DOHH2 (cell line): ENCODE measurements around the gene FBXO42.
"Not testable (repeated sequence)": the region's sequence is repeated elsewhere in the genome, so short reads cannot be mapped to it uniquely, and the experiment has no call there.

ENCODE experiments used
- H3F3A ChIP-seq: fragments of 200-600 bp; sonication (generic), shearing (Covaris generic); 2 replicates; pipeline ENCODE4 v1.6.0; 2016; ENCODE audit warnings: antibody characterized with exemption, mild to moderate bottlenecking; ENCODE audit not compliant: control insufficient read depth, insufficient read depth
- H3K27ac ChIP-seq: fragments of 200-600 bp; sonication (generic); 2 replicates; pipeline ENCODE4 v1.5.1; 2014; ENCODE audit warnings: low read depth, mild to moderate bottlenecking, low read length, moderate library complexity
- H3K27me3 ChIP-seq: fragments of 200-600 bp; sonication (generic); 2 replicates; pipeline ENCODE4 v1.6.1; 2014; ENCODE audit warnings: mild to moderate bottlenecking, low read length, mixed read lengths; ENCODE audit not compliant: control insufficient read depth
- H3K36me3 ChIP-seq: fragments of 200-600 bp; sonication (generic); 2 replicates; pipeline ENCODE4 v1.6.1; 2014; ENCODE audit warnings: mild to moderate bottlenecking, low read length, moderate library complexity, mixed read lengths; ENCODE audit not compliant: control insufficient read depth
- H3K4me1 ChIP-seq: fragments of 200-600 bp; sonication (generic); 2 replicates; pipeline ENCODE4 v1.6.1; 2014; ENCODE audit warnings: mild to moderate bottlenecking, low read length, mixed read lengths; ENCODE audit not compliant: control insufficient read depth
- H3K4me2 ChIP-seq: fragments of 200-600 bp; sonication (generic); 2 replicates; pipeline ENCODE4 v1.6.0; 2014; ENCODE audit warnings: mild to moderate bottlenecking, low read length, moderate library complexity
- H3K4me3 ChIP-seq: fragments of 200-600 bp; sonication (generic); 2 replicates; pipeline ENCODE4 v1.5.1; 2014; ENCODE audit warnings: mild to moderate bottlenecking, low read length, mixed read lengths
- H3K79me2 ChIP-seq: fragments of 200-600 bp; sonication (generic); 2 replicates; pipeline ENCODE4 v1.6.1; 2014; ENCODE audit warnings: mild to moderate bottlenecking, low read length, mixed read lengths; ENCODE audit not compliant: control insufficient read depth
- H3K9me2 ChIP-seq: fragments of 200-600 bp; sonication (generic); replicated peaks from 2 replicates; pipeline ENCODE4 v1.6.1; 2014; ENCODE audit warnings: mild to moderate bottlenecking, low read length, mixed read lengths; ENCODE audit not compliant: control insufficient read depth
- H3K9me3 ChIP-seq: fragments of 200-600 bp; sonication (generic); 2 replicates; pipeline ENCODE4 v1.6.1; 2014; ENCODE audit warnings: antibody characterized with exemption, low read length, mixed read lengths; ENCODE audit not compliant: control insufficient read depth, insufficient read depth
- H4K20me1 ChIP-seq: fragments of 200-600 bp; sonication (generic); 2 replicates; pipeline ENCODE4 v1.6.0; 2014; ENCODE audit warnings: low read depth, mild to moderate bottlenecking, antibody characterized with exemption, low read length, moderate library complexity; ENCODE audit not compliant: control insufficient read depth, insufficient read depth
- EZH2phosphoT487 ChIP-seq: fragments of 200-600 bp; sonication (generic); IDR thresholded peaks from 2 replicates; pipeline ENCODE4 v1.6.1; 2017; ENCODE audit warnings: borderline replicate concordance, mild to moderate bottlenecking, antibody characterized with exemption, low read length, moderate library complexity, mixed read lengths
- TF ChIP-seq, protein P1 (sequence below): fragments of 200-600 bp; sonication (generic); IDR thresholded peaks from one replicate; pipeline ENCODE4 v1.5.1; 2014; ENCODE audit warnings: antibody characterized with exemption, mild to moderate bottlenecking, low read depth, low read length; ENCODE audit not compliant: poor library complexity, severe bottlenecking

FBXO42 gene

DNA sequence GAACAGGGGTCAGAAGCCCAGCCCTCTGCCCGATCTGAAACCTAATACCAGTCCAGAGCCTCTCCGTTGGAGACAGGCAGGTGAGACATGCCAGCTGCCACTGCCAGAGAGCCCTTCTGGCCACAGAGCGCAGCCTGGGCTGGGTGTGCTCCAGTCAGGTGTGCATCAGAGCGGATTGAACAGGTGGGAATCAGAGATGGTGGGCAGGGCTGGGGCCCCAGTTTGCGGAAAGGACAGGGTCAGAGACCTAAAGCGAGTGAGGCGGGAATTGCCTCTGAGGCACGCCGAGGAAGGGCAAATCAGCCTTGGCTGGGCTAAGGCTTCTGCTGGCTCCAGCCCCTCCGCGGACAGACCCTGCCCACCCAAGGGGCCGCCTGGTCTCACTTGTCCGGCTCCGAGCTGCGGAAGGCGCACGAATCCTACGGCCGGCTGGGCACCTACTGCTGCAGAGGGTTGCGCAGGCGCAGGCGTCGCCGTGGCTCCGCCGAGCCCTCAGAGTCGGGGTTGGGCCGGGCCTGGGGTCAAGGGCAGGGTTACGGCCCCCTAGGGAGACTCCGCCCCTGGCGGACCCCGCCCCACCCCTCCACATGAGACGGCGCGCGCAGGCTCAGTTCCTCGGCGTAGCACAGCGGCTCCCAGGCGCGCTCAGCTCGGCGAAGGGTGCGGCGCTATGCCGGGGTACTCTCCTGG is 125.6 kb downstream of the FBXO42 start:
- TF ChIP-seq EZH2phosphoT487 = no peak
- TF ChIP-seq, protein P1, sequence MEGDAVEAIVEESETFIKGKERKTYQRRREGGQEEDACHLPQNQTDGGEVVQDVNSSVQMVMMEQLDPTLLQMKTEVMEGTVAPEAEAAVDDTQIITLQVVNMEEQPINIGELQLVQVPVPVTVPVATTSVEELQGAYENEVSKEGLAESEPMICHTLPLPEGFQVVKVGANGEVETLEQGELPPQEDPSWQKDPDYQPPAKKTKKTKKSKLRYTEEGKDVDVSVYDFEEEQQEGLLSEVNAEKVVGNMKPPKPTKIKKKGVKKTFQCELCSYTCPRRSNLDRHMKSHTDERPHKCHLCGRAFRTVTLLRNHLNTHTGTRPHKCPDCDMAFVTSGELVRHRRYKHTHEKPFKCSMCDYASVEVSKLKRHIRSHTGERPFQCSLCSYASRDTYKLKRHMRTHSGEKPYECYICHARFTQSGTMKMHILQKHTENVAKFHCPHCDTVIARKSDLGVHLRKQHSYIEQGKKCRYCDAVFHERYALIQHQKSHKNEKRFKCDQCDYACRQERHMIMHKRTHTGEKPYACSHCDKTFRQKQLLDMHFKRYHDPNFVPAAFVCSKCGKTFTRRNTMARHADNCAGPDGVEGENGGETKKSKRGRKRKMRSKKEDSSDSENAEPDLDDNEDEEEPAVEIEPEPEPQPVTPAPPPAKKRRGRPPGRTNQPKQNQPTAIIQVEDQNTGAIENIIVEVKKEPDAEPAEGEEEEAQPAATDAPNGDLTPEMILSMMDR = no peak

DNA sequence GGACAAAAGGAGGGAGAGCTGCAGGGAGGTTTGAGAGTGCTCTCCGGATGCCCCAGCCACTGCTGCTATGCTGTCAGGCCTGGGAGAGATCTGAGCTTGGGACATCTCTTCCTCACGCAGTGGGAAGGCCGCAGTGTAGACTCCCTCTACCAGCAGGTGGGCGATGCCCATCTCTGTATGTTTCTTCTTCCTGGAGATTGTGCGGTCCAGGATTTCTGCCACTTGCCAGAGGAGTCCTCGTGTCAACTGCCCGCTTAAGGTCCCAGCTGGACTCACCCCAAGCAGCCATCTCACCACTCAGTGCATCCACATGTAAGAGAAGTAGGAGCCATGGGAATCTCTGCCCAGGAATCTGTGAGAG is 126.2 kb downstream of the FBXO42 start:
- H3K4me2 ChIP-seq = no peak overlapping the region
- H3K4me3 ChIP-seq = no peak overlapping the region
- H3K4me1 ChIP-seq = no peaks in the 10 kb centered on the region
- no peaks in the 10 kb centered on the region for H3K9me2 ChIP-seq
- no peaks in the 10 kb centered on the region for H4K20me1 ChIP-seq
- no peaks in the 10 kb centered on the region for H3K79me2 ChIP-seq
- H3K9me3 ChIP-seq = no peaks in the 10 kb centered on the region
- TF ChIP-seq EZH2phosphoT487 = no peak
- TF ChIP-seq, protein P1 = no peak
- no peak overlapping the region for H3K27ac ChIP-seq
- H3F3A ChIP-seq = no peaks in the 10 kb centered on the region
- H3K27me3 ChIP-seq = no peaks in the 10 kb centered on the region
- H3K36me3 ChIP-seq = no peaks in the 10 kb centered on the region

More for the DNA sequence above, 125.6 kb downstream of the FBXO42 start:
- no peaks in the 10 kb centered on the region for H3K79me2 ChIP-seq
- H3K9me3 ChIP-seq = no peaks in the 10 kb centered on the region
- no peak overlapping the region for H3K27ac ChIP-seq
- H3K4me3 ChIP-seq = no peak overlapping the region
- H3K4me2 ChIP-seq = no peak overlapping the region
- H4K20me1 ChIP-seq = no peaks in the 10 kb centered on the region
- H3K36me3 ChIP-seq = no peaks in the 10 kb centered on the region
- no peaks in the 10 kb centered on the region for H3K4me1 ChIP-seq
- H3K9me2 ChIP-seq = no peaks in the 10 kb centered on the region
- no peaks in the 10 kb centered on the region for H3K27me3 ChIP-seq
- no peaks in the 10 kb centered on the region for H3F3A ChIP-seq

DNA sequence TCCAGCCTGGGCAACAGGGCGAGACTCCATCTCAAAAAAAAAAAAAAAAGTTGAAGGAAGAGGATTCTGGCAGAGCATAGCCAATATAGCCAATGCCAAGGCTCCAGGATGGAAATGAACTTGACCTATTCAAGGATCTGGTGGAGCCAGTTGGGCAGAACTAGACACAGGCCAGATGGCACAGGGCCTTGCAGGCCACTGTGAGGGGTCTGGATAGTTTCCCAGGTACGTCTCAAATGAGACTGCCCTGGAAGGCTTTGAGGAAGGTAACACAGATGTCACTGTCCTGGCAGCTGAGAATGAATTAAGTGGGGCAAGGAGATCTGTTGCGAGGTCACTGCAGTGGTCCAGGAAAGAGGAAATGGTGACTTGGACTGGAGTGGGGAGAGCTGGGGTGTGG is 127.8 kb downstream of the FBXO42 start:
- no peaks in the 10 kb centered on the region for H3K9me3 ChIP-seq
- H3K4me2 ChIP-seq = no peak overlapping the region
- no peaks in the 10 kb centered on the region for H3F3A ChIP-seq

DNA sequence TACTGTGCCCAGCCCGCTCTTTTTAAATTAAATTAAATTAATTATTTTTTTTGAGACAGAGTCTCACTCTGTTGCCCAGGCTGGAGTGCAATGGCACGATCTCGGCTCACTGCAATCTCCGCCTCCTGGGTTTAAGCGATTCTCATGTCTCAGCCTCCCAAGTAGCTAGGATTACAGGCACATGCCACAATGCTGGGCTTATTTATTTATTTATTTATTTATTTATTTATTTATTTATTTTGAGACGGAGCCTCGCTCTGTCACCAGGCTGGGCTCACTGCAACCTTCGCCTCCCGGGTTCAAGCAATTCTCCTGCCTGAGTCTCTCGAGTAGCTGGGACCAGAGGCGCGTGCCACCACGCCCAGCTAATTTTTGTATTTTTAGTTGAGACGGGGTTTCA is 129.6 kb downstream of the FBXO42 start:
- not testable (repeated sequence) for H3K79me2 ChIP-seq, H3K4me3 ChIP-seq, H3K9me2 ChIP-seq, H3F3A ChIP-seq, H3K36me3 ChIP-seq, H3K9me3 ChIP-seq, H3K27ac ChIP-seq, H3K4me1 ChIP-seq, H4K20me1 ChIP-seq, H3K4me2 ChIP-seq, H3K27me3 ChIP-seq

More for the DNA sequence above, 127.8 kb downstream of the FBXO42 start:
- Histone ChIP-seq H3K79me2 (no peaks in the 10 kb centered on the region), H3K4me1 (no peaks in the 10 kb centered on the region), H3K9me2 (no peaks in the 10 kb centered on the region), H3K27ac (no peak overlapping the region), H3K27me3 (no peaks in the 10 kb centered on the region), H3K4me3 (no peak overlapping the region), H3K36me3 (no peaks in the 10 kb centered on the region), H4K20me1 (no peaks in the 10 kb centered on the region)
- TF ChIP-seq, protein P1 = no peak
- no peak for TF ChIP-seq EZH2phosphoT487
